NB4 (cell line): ENCODE results near the gene BCS1L.

Experiments
- DNase-seq: peaks from one replicate; pipeline ENCODE4 v3.0.0; 2010; ENCODE audit warnings: low read depth
- H3K4me3 ChIP-seq: one replicate; pipeline ENCODE4 v1.5.1; 2011; ENCODE audit warnings: mild to moderate bottlenecking, low read depth, low read length, moderate library complexity
- MYC ChIP-seq: IDR thresholded peaks from 2 replicates; pipeline ENCODE4 v1.6.1; 2011; ENCODE audit warnings: low read depth, low read length
- POLR2A ChIP-seq: IDR thresholded peaks from 2 replicates; pipeline ENCODE4 v1.6.1; 2011; ENCODE audit warnings: mild to moderate bottlenecking; ENCODE audit not compliant: insufficient read length; ENCODE audit errors: extremely low read depth
- TF ChIP-seq, protein P1 (sequence below): IDR thresholded peaks from 2 replicates; pipeline ENCODE4 v1.6.1; 2011; ENCODE audit warnings: low read depth, low read length
- TF ChIP-seq, protein P2 (sequence below): IDR thresholded peaks from one replicate; pipeline ENCODE4 v1.5.1; 2012; ENCODE audit warnings: low read depth, low read length

Gene BCS1L

DNA sequence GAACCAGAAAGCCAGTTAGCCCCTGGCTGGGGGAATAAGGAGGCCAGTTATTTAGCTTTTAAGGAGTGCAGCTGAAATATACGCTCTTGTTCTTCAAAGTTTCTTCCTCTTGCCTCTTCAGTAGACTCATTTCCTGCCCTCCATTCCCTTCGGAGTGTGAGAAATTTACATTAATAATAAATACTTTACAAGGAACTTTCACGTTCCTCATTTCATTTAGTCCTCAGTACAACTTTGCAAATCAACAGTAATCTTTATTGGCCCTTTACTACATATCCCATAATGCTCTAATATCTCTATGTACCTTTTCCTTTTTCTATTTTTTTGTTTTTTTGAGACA lies 36.1 kb upstream of the BCS1L start:
- no peak for DNase-seq
- no peak overlapping the region for H3K4me3 ChIP-seq
- no peak for TF ChIP-seq POLR2A
- no peak for TF ChIP-seq MYC
- TF ChIP-seq, protein P1, sequence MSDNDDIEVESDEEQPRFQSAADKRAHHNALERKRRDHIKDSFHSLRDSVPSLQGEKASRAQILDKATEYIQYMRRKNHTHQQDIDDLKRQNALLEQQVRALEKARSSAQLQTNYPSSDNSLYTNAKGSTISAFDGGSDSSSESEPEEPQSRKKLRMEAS, result no peak
- TF ChIP-seq, protein P2, sequence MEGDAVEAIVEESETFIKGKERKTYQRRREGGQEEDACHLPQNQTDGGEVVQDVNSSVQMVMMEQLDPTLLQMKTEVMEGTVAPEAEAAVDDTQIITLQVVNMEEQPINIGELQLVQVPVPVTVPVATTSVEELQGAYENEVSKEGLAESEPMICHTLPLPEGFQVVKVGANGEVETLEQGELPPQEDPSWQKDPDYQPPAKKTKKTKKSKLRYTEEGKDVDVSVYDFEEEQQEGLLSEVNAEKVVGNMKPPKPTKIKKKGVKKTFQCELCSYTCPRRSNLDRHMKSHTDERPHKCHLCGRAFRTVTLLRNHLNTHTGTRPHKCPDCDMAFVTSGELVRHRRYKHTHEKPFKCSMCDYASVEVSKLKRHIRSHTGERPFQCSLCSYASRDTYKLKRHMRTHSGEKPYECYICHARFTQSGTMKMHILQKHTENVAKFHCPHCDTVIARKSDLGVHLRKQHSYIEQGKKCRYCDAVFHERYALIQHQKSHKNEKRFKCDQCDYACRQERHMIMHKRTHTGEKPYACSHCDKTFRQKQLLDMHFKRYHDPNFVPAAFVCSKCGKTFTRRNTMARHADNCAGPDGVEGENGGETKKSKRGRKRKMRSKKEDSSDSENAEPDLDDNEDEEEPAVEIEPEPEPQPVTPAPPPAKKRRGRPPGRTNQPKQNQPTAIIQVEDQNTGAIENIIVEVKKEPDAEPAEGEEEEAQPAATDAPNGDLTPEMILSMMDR, result no peak

DNA sequence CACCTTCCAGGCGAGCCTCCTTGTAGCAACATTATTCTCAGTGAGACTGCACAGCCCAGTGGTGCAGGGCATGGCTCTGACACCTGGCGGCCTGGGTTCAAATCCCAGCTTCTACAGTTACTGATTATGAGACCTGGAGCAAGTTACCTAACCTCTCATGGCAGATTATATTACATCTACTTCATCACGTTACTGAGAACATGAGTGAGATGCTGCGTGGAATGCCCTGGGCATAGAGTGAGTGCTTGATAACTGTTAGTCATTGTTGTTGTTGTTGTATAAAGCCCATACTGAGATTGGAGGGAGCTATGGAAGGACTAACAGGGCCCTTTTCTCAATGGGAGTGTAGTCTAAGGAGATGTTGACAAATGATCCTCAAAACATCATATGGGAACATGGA lies 33.1 kb upstream of the BCS1L start:
- no peak for DNase-seq
- H3K4me3 ChIP-seq, result no peak overlapping the region
- TF ChIP-seq, protein P2, result no peak
- TF ChIP-seq MYC (no peak), POLR2A (no peak)
- TF ChIP-seq, protein P1, result no peak

DNA sequence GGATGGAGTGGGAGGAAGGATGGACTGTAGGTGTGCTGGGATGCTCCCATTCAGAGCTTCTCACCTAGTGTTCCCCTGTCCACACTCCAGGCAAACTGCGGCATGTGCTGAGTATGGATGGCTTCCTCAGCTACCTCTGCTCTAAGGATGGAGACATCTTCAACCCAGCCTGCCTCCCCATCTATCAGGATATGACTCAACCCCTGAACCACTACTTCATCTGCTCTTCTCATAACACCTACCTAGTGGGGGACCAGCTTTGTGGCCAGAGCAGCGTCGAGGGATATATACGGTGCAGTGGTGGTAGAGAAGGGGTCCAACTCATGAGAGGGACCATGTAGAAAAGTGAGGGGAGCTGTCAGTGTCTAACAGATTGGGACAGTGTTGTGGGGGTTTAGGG lies 31.5 kb upstream of the BCS1L start:
- no peak for TF ChIP-seq MYC
- no peak for TF ChIP-seq POLR2A
- TF ChIP-seq, protein P1, result no peak
- TF ChIP-seq, protein P2, result no peak
- no peak for DNase-seq
- no peak overlapping the region for H3K4me3 ChIP-seq

DNA sequence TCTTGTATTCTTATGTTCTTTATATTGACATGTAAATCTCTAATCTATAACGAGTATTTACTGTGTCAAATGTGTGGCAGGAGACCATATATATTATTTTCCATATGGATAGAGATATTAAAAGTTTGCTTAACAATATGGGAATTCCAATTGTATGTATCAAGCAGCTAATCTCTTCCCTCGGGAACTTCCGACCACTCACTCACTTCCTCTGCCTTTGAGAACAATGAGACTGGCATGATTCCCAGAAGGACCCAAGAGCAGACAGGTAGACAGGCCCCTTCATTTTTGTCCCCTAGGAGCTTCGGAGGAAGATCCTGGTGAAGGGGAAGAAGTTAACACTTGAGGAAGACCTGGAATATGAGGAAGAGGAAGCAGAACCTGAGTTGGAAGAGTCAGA lies 27.6 kb upstream of the BCS1L start:
- no peak for DNase-seq
- H3K4me3 ChIP-seq, result no peak overlapping the region
- TF ChIP-seq POLR2A (no peak), MYC (no peak)
- TF ChIP-seq, protein P1, result no peak

DNA sequence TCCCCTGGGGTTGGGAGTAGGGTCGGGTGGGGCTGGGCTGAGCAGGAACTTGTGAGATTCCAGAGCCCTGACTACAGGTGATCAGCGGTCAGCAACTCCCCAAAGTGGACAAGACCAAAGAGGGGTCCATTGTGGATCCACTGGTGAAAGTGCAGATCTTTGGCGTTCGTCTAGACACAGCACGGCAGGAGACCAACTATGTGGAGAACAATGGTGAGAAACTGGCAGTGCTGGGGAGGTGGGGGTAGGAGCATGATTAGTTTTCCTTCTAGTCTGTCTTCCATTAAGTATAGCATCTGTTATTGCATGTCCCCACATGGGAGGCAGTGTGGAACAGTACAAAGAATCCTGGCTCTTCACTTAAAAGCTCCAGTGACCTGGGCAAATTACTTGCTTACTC lies 23.8 kb upstream of the BCS1L start:
- TF ChIP-seq POLR2A, result no peak
- no peak for TF ChIP-seq MYC
- TF ChIP-seq, protein P1, result no peak
- TF ChIP-seq, protein P2, result no peak
- DNase-seq, result no peak
- H3K4me3 ChIP-seq, result no peak overlapping the region

DNA sequence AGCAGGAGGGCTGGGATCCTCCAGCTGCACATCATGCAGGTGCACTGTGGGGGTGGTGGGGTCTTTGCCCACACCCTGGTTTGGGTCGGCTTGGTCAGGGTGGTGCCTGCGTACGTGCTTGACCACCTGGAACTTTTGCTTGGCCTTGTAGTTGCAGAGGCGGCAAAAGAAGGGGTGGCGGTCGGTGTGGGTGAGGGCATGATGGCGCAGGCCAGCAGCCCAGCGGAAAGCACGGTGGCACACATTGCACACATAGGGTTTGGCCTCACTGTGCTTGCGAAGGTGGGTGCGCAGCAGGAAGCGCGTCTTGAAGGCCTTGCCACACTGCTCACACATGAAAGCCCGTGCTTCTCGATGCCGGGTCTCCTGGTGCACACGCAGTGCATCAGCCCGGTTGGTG lies 21.1 kb upstream of the BCS1L start:
- no peak overlapping the region for H3K4me3 ChIP-seq
- TF ChIP-seq, protein P1, result no peak
- TF ChIP-seq, protein P2, result no peak
- no peak for TF ChIP-seq MYC
- no peak for TF ChIP-seq POLR2A
- DNase-seq, result no peak
